GM12801 (cell line): ENCODE measurements around the gene CLCN2.

Source experiments
- CTCF ChIP-seq: IDR thresholded peaks from one replicate; pipeline ENCODE4 v1.5.1; 2011; ENCODE audit warnings: control low read depth; ENCODE audit not compliant: insufficient read length; ENCODE audit errors: extremely low read depth

The CLCN2 gene

DNA sequence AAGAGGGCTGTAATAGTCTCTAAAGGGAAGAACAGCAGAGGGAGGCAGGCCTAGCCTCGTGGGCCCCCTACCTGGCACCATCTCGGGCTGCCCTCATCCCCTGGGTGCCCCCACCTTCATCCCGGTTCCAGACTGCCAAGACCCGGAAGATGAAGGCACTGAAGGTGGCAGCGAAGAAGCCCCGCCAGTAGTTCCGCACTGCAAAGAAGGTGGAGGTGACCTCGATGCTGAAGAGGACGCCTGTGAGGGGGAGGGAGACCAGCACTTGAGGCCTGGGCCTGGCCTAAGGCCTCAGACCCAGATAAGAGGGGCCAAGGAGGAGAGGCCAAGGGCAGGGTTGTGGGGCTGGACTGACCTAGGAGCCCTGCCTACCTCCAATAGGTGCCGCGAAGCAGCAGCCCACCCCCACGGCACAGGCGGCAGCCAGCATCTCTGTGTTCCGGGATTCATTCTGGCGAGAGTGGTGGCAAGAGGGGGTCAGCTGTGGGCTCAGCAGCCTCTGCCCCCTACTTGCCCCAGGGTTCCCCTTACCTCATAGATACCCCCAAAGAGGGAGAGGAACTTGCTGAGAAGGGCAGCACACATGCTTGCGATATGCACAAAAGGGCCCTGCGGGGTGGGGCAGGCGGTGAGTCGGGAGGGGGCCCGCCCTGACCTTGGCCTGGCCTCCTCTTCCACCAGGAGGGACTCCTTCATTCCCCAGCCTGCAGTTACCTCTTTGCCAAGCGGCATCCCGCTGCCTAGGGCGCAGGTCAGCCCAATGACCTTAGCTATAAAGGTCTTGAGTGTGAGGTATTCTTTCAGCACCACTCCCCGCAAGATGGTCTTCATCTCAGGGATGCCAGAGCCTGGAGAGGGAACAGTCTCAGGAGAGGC, 3.9 kb downstream of the CLCN2 start:
- TF ChIP-seq CTCF, result no peak

- TF ChIP-seq CTCF, result no peak
Observed at GRCh38 chr3:184355261-184356040, 6.0 kb downstream of the CLCN2 start.

GRCh38 chr3:184354754-184355153, 6.7 kb downstream of the CLCN2 start:
- TF ChIP-seq CTCF, result no peak

DNA sequence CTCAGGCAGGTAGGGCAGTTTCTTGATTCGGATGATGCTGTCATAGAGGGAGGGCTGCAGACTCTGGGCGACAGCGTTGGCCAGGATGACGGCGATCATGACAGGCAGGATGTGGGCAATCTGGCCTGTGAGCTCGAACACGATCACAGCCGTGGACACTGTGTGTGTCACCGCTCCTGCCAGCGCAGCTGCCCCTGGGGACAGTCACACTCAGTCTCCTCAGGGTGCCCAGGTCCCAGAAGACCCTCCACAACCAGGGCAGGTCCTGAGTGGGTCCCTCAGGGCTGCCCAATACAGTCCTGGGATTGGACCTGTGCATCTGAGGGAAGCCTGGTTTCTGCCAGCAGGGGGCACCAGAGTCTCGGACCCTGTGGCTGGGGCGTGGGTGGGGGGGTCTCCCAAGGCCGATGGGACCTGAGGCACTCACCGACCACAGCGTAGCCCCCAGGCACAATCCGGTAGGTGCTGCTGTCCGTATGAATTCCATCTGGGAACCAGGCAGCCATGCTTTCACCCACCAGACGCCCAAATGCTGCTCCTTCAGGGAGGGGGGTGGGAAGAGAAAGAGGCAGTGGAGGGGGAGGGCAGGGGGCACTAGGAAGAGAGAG, 7.2 kb downstream of the CLCN2 start:
- TF ChIP-seq CTCF, result no peak

DNA sequence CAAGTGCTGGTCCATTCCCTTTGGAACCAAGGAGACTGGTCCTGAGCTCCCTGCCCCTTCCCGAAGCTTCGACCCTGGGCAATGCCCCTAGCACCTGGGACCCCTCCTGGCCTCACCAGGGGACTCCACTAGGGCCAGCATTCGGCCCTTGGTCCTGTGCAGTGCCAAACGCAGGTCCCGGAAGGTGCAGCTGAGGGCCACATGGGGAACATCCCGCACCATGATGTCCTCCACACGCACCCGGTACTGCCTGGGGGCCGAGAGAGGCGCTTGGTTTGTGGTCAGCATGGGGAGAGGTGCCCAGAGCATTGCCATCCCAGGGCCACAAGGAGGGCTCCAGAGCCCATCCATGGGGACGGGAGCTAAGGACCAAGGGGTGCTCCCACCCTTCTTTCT, 7.9 kb downstream of the CLCN2 start:
- no peak for TF ChIP-seq CTCF

DNA sequence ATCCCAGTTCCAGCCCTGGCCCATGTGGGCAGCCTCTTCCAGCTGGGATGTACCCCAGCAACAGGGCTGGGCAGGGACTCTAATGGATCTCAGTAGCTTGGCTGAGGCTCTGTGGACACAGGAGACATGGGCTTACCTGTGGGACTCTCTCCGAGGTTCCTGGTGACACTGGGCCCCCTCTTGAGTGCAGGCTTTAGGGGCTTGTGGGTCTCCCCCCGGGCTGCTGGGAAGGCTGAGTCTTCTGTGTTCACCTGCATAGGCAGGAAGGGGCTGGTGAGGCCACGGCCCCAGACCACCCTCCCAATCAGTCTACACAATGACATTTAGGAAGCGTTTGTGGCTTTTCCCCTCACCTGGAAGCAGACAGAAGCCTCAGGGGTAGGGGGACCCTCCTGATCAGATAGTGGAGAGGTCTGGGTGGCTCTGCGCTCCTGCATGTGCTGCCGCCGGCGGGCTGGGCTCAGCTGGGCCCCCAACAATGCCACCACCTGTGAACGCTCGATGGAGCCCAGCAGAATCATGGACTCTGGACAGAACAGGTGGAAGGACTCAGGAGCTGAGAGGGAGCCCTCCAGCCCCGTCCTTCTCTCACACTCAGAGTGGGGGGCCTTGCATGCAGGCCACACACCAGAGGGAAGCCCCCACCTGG, 8.4 kb downstream of the CLCN2 start:
- TF ChIP-seq CTCF, result no peak
